Measurements from ENCODE around the gene ZBTB7C.

ZBTB7C gene

GRCh38 chr18:48162956-48163737, 246.0 kb downstream of the ZBTB7C start:
- no peak for DNase-seq (ENCODE audit: low spot score)

DNA sequence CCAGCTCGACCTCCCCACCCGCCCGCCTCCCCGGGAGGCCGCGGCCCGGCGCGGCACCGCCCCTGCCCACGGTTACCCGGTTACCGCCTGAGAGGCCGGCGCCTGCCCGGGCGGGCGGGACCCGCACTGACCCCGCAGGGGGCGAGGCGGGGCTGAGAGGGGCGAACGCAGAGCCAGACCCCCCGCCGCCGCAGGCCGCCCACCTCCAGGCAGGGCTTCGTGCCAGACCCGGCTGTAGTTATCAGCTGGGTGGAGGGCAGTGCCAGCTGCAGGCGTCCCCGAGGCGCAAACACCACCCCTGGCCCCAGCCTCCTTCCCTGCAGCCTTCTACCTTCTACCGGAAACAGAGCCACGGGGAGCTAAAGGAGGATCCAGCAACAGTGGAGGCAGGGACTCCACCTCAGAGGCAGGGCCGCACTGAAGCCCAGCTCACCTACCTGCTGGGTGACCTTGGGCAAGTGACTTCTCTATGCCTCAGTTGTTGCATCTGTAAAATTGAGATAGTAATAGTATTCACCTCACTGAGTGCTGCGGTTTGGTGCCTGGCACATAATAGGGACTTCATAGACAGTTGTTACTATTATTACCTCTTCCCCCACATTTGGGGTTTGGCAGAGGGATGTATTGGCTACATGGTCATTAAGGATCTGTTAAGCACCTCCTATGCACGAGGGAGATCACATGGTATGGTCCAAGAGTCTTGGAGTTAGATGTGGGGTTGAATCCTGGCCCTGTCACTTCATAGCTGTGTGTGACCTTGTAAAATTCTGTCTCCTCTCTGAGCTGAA, 247.1 kb downstream of the ZBTB7C start:
- peak; percentile 20 for DNase-seq (ENCODE audit: low spot score)

DNA sequence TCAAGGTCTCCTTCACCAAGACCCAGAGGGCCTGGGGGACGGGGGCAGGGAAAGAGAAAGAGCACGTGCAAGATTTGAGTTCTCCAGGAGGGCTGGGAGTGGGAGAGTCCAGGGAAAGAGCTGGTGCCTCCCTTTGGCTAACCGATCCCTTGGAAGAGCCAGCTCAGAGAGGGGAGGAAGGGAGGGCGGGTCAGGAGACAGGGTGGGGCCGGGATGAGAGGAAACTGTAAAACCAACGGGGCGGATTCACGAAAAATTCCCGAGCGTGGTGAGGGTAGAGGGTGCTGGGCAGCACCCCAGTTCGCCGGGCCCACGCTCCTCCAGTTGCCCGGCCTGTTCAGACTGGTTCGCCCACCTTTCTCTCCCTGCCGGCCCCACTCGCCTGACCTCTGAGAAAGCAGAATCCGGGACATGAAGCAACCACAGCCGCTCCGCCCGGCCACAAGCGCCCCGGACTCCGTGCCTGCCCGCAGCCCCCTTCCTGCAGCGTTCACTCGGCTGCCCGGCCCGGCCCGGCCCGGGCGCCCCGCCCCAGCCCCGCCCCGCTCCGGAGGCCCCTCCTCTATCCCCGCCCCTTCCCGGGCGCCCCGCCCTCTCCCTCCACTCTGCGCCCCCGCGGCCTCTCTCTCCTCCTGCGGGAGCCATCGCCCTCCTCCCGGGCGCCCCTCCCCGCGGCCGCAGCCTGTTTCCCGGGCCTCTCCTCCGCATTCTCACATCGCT, 247.8 kb downstream of the ZBTB7C start:
- DNase-seq (ENCODE audit: low spot score), result peak; percentile 65

DNA sequence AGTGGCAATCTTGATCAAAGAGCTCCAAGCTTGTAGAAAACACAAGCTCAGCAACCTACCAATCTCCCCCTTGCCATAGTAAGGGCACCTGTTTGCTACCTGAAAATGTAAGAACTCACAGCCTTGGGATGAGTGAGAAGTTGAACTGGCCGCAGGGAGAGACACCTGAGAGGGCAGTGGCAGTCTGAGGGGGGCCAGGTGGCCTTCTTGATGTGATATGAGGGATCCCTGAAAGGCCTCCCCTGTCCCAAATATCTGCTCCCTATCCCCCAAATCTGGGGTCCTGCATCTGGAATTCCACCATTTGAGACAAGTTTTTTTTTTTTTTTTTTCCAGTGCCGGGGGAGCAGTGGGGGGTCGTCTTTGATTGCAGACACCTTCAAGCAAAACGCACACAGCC, 248.6 kb downstream of the ZBTB7C start:
- no peak for DNase-seq (ENCODE audit: low spot score)

DNA sequence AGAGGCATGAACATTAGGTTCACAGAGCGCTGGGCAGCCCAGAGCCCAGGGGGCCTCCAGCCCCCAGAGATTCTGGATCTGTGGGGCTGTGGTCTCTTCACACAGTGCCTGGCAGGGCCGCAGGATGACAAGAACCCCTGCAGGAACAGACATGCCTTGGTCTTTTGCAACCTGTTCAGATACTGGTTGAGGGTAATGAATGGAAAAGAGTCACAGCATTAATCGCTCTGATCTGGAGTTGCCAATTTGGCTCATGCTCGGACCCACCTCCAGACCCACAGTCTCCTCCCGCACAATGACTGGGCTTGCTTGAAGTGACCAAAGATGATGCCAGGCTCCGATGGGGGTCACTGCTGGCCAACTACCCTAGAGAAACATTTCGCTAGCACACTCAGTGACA, 249.4 kb downstream of the ZBTB7C start:
- no peak for DNase-seq (ENCODE audit: low spot score)

DNA sequence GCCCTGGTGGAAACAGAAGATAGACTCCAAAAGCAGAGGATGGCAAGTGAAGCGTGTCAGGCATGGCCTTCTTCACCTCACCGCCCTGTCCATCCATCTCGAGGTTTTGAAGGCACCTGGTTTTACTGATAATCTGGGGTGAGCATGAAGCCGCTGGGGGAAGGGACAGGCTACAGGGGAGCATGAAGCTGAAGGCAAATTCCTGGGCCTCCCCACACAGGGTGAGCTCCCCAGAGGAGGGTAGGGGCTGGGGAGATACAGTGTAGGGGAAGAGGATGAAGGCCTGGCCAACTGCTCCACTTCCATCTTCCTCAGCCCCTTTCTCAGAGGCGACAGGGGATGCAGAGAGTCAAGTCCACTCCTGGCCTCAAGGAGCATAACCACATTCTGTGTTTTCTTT, 250.5 kb downstream of the ZBTB7C start:
- DNase-seq (ENCODE audit: low spot score), result no peak

- DNase-seq (ENCODE audit: low spot score), result no peak
These were observed 251.2 kb downstream of the ZBTB7C start for GRCh38 chr18:48157956-48158355.

GRCh38 chr18:48155856-48156255, 253.3 kb downstream of the ZBTB7C start:
- DNase-seq (ENCODE audit: low spot score), result no peak

DNA sequence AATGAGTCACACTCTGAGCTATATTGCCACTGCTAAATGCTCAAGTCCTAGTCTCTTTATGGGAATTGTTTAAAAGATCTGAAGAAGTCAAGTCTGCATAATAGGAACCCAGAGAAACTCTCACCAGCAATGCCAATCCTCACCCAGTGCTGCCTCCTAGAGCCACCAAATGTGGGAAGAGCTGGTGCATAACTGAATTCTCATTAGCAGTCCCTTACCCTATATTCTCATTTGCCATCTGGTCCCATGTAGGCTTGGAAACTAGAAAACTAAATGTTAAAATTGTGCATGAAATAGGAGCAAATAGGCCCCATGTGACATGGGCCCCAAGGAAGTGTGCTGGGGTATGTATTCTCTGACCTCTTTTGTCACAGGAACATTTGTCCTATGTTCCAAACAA, 254.4 kb downstream of the ZBTB7C start:
- DNase-seq (ENCODE audit: low spot score), result no peak

- no peak for DNase-seq (ENCODE audit: low spot score)
These were observed 255.3 kb downstream of the ZBTB7C start for GRCh38 chr18:48153613-48154481.

GRCh38 chr18:48152549-48152948, 256.6 kb downstream of the ZBTB7C start:
- no peak for DNase-seq (ENCODE audit: low spot score)

DNA sequence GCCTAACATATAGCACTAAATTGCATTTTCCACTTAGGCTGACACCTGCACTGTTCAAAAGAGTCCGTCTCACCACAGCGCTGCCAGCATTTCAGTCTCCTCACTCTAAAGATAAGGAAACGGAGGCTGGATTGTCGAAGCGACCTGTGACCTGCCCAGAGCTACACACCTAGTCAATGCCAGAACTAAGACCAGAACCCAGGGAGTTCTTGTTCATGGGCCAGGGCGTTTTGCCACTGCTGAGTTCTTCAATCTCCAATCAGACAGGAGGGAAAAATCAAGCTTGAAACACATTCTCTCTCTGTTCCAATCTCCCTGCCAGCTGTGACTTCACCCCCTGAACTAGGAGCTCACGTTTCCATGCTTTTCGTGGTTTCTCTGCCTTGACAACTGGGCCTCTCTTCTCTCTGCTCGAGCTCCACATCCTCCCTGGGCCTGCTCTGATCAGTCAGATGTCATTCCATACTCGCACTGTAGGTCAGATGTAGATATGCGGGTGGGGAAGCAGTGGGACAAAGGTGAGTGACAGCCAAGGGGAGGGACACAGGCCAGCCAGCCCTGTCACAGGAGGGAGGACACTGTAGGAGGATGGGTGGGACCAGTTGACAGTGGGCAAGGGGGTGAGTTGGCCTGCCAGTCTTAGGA, 257.6 kb downstream of the ZBTB7C start:
- DNase-seq (ENCODE audit: low spot score), result no peak

DNA sequence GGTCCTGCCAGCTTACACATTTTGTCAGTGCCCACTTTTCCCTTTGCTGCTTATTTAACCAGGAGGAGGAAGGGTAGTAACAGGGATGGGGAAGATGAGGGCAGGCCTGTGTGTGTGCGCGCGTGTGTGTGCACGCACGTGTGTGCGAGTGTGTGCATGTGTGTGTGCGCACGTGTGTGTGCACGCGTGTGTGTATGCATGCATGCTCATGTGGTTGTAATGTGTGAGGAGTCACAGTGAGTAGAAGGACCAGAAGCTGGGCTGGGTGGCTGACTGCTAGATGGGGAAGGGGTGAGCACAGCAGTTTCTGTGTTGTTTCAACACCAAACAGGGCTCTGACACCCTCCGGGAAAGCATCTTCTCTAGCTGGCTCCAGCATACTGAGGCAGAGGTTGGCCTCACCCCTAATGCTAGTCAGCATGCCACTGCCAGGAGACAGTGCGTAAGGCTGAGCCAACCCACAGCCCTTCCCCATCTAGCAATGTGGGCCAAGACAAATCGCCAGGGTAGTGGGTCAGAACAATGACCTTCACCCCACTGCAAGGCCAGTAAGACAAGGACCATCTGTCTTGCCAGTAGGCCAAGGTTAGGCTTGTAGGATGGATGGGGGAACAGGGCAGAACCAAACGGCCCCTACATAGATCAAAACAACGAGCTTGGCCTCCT, 260.0 kb downstream of the ZBTB7C start:
- DNase-seq (ENCODE audit: low spot score), result no peak

- no peak for DNase-seq (ENCODE audit: low spot score)
These were observed 266.2 kb downstream of the ZBTB7C start for GRCh38 chr18:48142994-48143393.

- no peak for DNase-seq (ENCODE audit: low spot score)
These were observed 266.8 kb downstream of the ZBTB7C start for GRCh38 chr18:48142353-48142752.

DNA sequence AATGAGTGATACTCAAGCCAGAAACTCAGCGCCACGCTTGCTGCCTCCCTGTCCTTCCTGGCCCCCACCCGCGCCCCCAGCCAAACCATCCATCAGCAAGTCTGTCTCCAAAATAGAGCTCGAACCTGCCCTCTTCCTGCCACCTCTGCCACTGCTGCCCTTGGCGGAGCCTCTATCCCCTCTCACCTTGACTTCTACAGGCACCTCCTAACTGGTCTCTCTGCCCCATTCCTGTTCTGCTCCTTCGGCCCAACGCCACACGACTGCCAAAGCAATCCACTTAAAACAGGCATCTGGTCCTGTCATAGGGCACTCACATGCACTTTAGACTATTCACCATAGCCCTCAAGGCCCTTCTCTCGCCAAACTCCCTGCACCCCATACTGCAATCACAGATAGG, 268.5 kb downstream of the ZBTB7C start:
- DNase-seq (ENCODE audit: low spot score), result no peak

- DNase-seq (ENCODE audit: low spot score), result no peak
These were observed 269.5 kb downstream of the ZBTB7C start for GRCh38 chr18:48139431-48140347.

GRCh38 chr18:48138660-48139430, 270.3 kb downstream of the ZBTB7C start:
- DNase-seq (ENCODE audit: low spot score), result no peak

DNA sequence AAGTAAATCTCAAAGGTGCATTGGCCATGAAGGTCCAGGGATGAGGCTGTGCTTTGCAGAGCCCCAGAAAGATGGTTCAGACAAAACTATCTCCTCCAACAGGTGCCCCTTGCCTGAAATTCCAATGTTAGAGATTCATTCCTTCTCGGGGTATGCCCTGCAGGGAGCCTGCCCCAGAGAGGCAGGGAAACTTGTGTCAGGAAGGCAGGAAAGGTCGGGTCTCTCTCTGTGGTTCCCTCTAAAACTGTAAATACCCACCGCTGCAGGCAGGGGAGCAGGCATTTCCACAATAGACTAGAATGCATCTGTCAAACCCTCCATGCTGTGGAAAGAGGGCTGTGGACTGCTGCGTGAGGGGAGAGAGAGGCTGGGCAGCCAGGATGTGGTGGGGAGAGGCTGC, 271.0 kb downstream of the ZBTB7C start:
- no peak for DNase-seq (ENCODE audit: low spot score)

Measured in globus pallidus (tissue), 1 donor.